Measurements from ENCODE around the gene PARVA. TPM values are rescaled to one million over a fixed set of nuclear protein-coding genes. Genes with fewer than 3 reads are reported as not detected.

The PARVA gene
- polyA plus RNA-seq, 3 donors, result not detected

DNA sequence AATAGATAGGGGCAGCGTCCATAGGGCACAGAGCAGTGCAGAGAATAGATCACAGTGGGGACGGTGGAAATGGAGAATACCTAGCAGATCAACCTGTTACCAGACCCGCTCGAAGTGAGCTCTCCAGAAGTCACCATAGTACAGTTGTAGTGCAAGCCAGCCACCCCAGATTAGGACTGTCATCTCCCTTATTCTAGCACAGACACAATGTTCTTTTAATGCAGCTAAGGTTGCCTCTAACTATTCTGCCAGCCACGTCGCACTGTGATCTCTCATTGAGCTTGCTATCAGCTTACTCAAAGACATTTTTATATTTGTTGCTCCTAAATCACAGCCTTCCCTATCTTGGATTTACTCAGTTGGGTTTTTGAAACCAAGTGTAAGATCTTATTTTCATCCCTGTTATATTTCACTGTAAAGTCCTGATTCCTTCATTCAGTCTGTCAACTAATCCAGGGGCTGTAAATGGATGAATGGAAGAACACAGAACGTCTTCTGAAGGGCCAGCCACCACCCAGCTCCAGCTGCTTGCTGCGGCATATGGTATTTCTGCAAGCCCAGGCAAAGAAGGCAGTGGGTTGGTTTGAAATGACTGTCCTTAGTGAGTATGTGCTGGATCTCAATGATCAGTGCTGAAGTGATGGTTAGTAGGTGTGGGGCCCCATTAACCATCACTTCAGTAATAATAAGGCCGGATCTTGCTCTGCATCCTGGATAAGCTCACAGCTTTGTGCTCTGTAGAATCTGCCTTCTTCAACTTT, 3.4 kb downstream of the PARVA start:
- Histone ChIP-seq H3K4me1 (ENCODE audit: control insufficient read depth in 1 of 2, insufficient read depth in 2 of 2, low read length in 2 of 2) (no peaks in the 10 kb centered on the region), H4K20me1 (ENCODE audit: insufficient read depth, low read length) (no peaks in the 10 kb centered on the region), H3K9me3 (replicated peaks in 1 of 2; ENCODE audit: control insufficient read depth in 1 of 2, insufficient read depth in 1 of 2, low read length in 2 of 2) (peaks cover 0 to 12% of the 10 kb centered on the region in 2 donors), H3K36me3 (replicated peaks in 1 of 2; ENCODE audit: control insufficient read depth in 1 of 2, insufficient read depth in 2 of 2, low read length in 2 of 2) (no peaks in the 10 kb centered on the region), H3K79me2 (ENCODE audit: insufficient read depth, low read length) (no peaks in the 10 kb centered on the region), H3K9ac (ENCODE audit: insufficient read depth, low read length, poor library complexity, severe bottlenecking) (no peak overlapping the region), H3K27me3 (ENCODE audit: control insufficient read depth in 2 of 2, insufficient read depth in 2 of 2, low read length in 2 of 2) (peaks cover 29 to 45% of the 10 kb centered on the region in 2 donors), H3K27ac (ENCODE audit: low read depth in 1 of 2, low read length in 2 of 2) (no peak overlapping the region), H3K4me2 (replicated peaks; ENCODE audit: extremely low read depth, low read length, poor library complexity, severe bottlenecking) (no peak overlapping the region), H3K4me3 (replicated peaks in 1 of 3; ENCODE audit: low read depth in 2 of 3, low read length in 3 of 3) (no peak overlapping the region), H2AFZ (ENCODE audit: insufficient read depth, low read depth, low read length, poor library complexity, severe bottlenecking) (no peak overlapping the region)
- Mint-ChIP-seq H3K4me3 (no peak overlapping the region), H3K27me3 (ENCODE audit: low read depth in 3 of 3) (peaks cover 35 to 57% (median 36%) of the 10 kb centered on the region in 3 donors), H3K36me3 (peaks cover 0 to 2% of the 10 kb centered on the region in 2 donors), H3K9me3 (peaks cover 0 to 8% (median 7%) of the 10 kb centered on the region in 7 donors), H3K4me1 (peaks cover 1% of the 10 kb centered on the region), H3K27ac (no peak overlapping the region)
- 92% methylated on average over 7 of the region's 9 CpGs for WGBS (ENCODE audit: insufficient coverage)
- intact Hi-C loops (cut with micrococcal nuclease), result no loop called here
- TF ChIP-seq, protein P1, sequence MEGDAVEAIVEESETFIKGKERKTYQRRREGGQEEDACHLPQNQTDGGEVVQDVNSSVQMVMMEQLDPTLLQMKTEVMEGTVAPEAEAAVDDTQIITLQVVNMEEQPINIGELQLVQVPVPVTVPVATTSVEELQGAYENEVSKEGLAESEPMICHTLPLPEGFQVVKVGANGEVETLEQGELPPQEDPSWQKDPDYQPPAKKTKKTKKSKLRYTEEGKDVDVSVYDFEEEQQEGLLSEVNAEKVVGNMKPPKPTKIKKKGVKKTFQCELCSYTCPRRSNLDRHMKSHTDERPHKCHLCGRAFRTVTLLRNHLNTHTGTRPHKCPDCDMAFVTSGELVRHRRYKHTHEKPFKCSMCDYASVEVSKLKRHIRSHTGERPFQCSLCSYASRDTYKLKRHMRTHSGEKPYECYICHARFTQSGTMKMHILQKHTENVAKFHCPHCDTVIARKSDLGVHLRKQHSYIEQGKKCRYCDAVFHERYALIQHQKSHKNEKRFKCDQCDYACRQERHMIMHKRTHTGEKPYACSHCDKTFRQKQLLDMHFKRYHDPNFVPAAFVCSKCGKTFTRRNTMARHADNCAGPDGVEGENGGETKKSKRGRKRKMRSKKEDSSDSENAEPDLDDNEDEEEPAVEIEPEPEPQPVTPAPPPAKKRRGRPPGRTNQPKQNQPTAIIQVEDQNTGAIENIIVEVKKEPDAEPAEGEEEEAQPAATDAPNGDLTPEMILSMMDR (IDR thresholded peaks at IDR 0.05), result no peak
- no peak for DNase-seq

DNA sequence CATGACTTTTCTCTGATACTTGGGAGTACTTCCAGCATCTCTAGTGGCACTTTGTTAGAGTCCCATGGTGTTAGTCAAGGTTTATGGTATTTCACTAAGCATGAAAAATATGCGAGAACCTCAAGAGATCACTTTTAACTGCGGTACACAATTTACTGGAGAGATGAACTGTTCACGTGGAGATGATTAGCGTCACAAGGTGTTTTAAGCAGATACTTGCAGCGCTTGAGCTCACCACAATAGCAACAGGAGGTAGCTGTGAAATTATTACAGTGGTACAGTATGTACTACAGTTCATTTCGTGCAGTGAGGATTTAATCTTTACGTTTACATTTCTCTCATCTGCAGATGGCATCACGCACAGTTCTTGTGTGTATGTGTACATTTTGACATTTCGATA, 4.5 kb downstream of the PARVA start:
- no peaks in the 10 kb centered on the region for H3K36me3 ChIP-seq (replicated peaks in 1 of 2; ENCODE audit: control insufficient read depth in 1 of 2, insufficient read depth in 2 of 2, low read length in 2 of 2)
- peaks cover 23 to 50% (median 26%) of the 10 kb centered on the region in 3 donors for H3K27me3 Mint-ChIP-seq (ENCODE audit: low read depth in 3 of 3)

More for the DNA sequence above, 4.5 kb downstream of the PARVA start:
- Mint-ChIP-seq H3K36me3 (peaks cover 0 to 2% of the 10 kb centered on the region in 2 donors), H3K4me3 (no peak overlapping the region), H3K4me1 (peaks cover 1% of the 10 kb centered on the region), H3K27ac (no peak overlapping the region), H3K9me3 (peaks cover 0 to 8% (median 7%) of the 10 kb centered on the region in 7 donors)
- no peaks in the 10 kb centered on the region for H3K4me1 ChIP-seq (ENCODE audit: control insufficient read depth in 1 of 2, insufficient read depth in 2 of 2, low read length in 2 of 2)
- H4K20me1 ChIP-seq (ENCODE audit: insufficient read depth, low read length), result no peaks in the 10 kb centered on the region
- WGBS (ENCODE audit: insufficient coverage), result 96% methylated on average over 4 of the region's 9 CpGs
- TF ChIP-seq, protein P1 (IDR thresholded peaks at IDR 0.05), result no peak
- no peak overlapping the region for H3K4me2 ChIP-seq (replicated peaks; ENCODE audit: extremely low read depth, low read length, poor library complexity, severe bottlenecking)
- H2AFZ ChIP-seq (ENCODE audit: insufficient read depth, low read depth, low read length, poor library complexity, severe bottlenecking), result no peak overlapping the region
- intact Hi-C loops (cut with micrococcal nuclease), result no loop called here
- H3K27me3 ChIP-seq (ENCODE audit: control insufficient read depth in 2 of 2, insufficient read depth in 2 of 2, low read length in 2 of 2), result peaks cover 22 to 34% of the 10 kb centered on the region in 2 donors
- no peak overlapping the region for H3K9ac ChIP-seq (ENCODE audit: insufficient read depth, low read length, poor library complexity, severe bottlenecking)
- H3K79me2 ChIP-seq (ENCODE audit: insufficient read depth, low read length), result no peaks in the 10 kb centered on the region
- DNase-seq, result no peak
- peaks cover 0 to 9% of the 10 kb centered on the region in 2 donors for H3K9me3 ChIP-seq (replicated peaks in 1 of 2; ENCODE audit: control insufficient read depth in 1 of 2, insufficient read depth in 1 of 2, low read length in 2 of 2)
- H3K27ac ChIP-seq (ENCODE audit: low read depth in 1 of 2, low read length in 2 of 2), result no peak overlapping the region
- H3K4me3 ChIP-seq (replicated peaks in 1 of 3; ENCODE audit: low read depth in 2 of 3, low read length in 3 of 3), result no peak overlapping the region
